PC-9 (cell line): Measurements from ENCODE around the gene CEP20.

Source experiments
- EZH2 ChIP-seq: fragments of 200-600 bp; sonication (generic); IDR thresholded peaks from 2 replicates; pipeline ENCODE4 v1.8.0; 2017; ENCODE audit warnings: antibody characterized with exemption, low read depth
- TF ChIP-seq, protein P1 (sequence below): fragments of 200-600 bp; sonication (generic); conservative IDR thresholded peaks from 2 replicates; pipeline ENCODE4 v1.6.1; 2017; ENCODE audit warnings: mixed run types, antibody characterized with exemption, mild to moderate bottlenecking, moderate library complexity

DNA sequence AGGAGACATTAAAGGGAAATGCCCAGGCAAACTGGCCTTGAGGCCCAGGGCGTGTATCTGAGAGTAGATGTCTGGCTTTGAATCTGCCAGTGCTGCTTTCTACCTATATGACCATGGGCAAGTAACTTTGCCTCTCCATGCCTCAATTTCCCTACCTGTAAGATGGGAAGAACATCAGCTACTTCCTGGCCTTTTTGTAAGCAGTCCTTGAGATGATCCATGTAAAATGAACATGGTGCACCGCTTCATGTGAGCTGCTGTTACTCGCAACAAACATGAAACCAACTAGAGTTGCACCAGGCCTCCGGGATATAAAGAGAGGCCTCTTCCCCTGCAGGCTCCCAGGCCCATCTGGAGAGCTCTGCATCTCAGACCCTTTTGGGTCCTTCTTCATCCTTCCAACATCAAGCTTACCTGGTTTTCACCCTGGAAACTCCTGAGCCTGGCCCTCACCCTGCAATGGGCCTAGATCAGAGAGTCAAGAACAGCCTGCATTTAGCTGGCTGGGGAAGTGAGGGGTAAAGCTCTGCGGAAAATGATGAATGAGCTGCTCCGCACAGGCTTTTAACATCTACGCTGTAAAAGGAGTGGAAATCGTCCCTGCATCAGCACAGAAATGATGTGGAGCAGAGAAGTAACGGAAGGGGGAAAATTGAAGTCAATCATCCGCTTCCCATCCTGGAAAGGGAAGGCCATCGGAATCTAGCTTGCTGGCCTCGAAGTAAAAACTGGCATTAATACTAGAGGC, 29.3 kb downstream of the CEP20 start:
- TF ChIP-seq, protein P1, sequence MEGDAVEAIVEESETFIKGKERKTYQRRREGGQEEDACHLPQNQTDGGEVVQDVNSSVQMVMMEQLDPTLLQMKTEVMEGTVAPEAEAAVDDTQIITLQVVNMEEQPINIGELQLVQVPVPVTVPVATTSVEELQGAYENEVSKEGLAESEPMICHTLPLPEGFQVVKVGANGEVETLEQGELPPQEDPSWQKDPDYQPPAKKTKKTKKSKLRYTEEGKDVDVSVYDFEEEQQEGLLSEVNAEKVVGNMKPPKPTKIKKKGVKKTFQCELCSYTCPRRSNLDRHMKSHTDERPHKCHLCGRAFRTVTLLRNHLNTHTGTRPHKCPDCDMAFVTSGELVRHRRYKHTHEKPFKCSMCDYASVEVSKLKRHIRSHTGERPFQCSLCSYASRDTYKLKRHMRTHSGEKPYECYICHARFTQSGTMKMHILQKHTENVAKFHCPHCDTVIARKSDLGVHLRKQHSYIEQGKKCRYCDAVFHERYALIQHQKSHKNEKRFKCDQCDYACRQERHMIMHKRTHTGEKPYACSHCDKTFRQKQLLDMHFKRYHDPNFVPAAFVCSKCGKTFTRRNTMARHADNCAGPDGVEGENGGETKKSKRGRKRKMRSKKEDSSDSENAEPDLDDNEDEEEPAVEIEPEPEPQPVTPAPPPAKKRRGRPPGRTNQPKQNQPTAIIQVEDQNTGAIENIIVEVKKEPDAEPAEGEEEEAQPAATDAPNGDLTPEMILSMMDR: no peak
- no peak for TF ChIP-seq EZH2
